ENCODE measurements around the gene SEM1. TPM values are rescaled to one million over a fixed set of nuclear protein-coding genes. Genes with fewer than 3 reads are reported as not detected.

The SEM1 gene
- total RNA-seq, 1 experiment from 2014 or later = 79.9 TPM

DNA sequence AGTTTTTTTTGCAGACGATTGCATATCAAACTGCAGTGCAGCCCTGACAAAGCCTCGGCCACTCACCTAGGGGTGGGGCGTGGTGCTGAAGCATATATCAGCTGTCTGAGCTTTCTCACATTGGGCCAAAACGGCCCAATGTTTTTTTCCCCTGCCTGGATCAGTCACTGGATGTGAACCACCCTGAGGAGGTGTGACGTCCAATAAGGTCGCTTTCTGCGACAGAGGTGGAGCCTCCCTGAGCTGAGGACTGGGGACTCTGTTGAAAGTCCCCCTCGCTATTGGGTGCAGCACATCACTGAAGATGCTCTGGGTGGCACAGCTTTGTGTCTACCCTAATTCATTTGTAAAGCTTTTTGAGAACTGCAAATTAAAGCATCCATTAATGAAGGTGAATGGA lies 60.9 kb downstream of the SEM1 start:
- Histone ChIP-seq H3T11ph (ENCODE audit: low read length) (no peak overlapping the region), H2BK5ac (ENCODE audit: insufficient read length, low read length) (no peak overlapping the region), H2AK5ac (ENCODE audit: insufficient read length, low read length) (no peak overlapping the region), H4K8ac (replicated peaks; ENCODE audit: insufficient read length, low read depth, low read length) (no peak overlapping the region), H3K18ac (ENCODE audit: insufficient read length, low read depth, low read length) (no peak overlapping the region), H3K14ac (ENCODE audit: insufficient read depth, low read length) (no peak overlapping the region), H3K4me2 (ENCODE audit: insufficient read depth, insufficient read length, low read length) (no peak overlapping the region), H4K91ac (ENCODE audit: insufficient read length, low read depth, low read length) (no peak overlapping the region), H3K27me3 (ENCODE audit: insufficient read depth, low read length) (no peaks in the 10 kb centered on the region), H4K5ac (ENCODE audit: insufficient read length, low read depth, low read length) (no peak overlapping the region), H3K23me2 (ENCODE audit: insufficient read length, low read depth, low read length, poor library complexity, severe bottlenecking) (no peaks in the 10 kb centered on the region), H2BK20ac (ENCODE audit: low read depth, low read length, poor library complexity, severe bottlenecking) (no peak overlapping the region), H2AFZ (ENCODE audit: low read length) (no peak overlapping the region), H3K79me2 (ENCODE audit: insufficient read depth, low read length) (no peaks in the 10 kb centered on the region), H3K79me1 (ENCODE audit: insufficient read depth, low read depth, low read length, poor library complexity, severe bottlenecking) (no peaks in the 10 kb centered on the region), H3K56ac (ENCODE audit: insufficient read length, low read depth, low read length) (no peak overlapping the region), H2BK120ac (ENCODE audit: low read depth, low read length, poor library complexity, severe bottlenecking) (no peak overlapping the region), H3K4ac (ENCODE audit: low read depth, low read length) (no peak overlapping the region), H3K9me3 (ENCODE audit: control insufficient read depth, low read depth, low read length) (no peaks in the 10 kb centered on the region), H4K20me1 (ENCODE audit: control insufficient read depth, insufficient read depth, insufficient read length) (no peaks in the 10 kb centered on the region), H3K23ac (ENCODE audit: insufficient read length, low read depth, low read length) (no peak overlapping the region), H2BK15ac (ENCODE audit: low read depth, low read length) (no peak overlapping the region), H2BK12ac (ENCODE audit: insufficient read length, low read depth, low read length) (no peak overlapping the region), H3K4me1 (ENCODE audit: insufficient read depth, low read length) (no peaks in the 10 kb centered on the region), H3K9ac (ENCODE audit: extremely low read depth, insufficient read length, low read length) (no peak overlapping the region), H3K27ac (ENCODE audit: insufficient read length, low read depth, low read length) (no peak overlapping the region)
- H3K4me1 Mint-ChIP-seq = peaks cover 3% of the 10 kb centered on the region in 2 experiments; a peak in 3 of 4 replicates
- TF ChIP-seq, protein P1, sequence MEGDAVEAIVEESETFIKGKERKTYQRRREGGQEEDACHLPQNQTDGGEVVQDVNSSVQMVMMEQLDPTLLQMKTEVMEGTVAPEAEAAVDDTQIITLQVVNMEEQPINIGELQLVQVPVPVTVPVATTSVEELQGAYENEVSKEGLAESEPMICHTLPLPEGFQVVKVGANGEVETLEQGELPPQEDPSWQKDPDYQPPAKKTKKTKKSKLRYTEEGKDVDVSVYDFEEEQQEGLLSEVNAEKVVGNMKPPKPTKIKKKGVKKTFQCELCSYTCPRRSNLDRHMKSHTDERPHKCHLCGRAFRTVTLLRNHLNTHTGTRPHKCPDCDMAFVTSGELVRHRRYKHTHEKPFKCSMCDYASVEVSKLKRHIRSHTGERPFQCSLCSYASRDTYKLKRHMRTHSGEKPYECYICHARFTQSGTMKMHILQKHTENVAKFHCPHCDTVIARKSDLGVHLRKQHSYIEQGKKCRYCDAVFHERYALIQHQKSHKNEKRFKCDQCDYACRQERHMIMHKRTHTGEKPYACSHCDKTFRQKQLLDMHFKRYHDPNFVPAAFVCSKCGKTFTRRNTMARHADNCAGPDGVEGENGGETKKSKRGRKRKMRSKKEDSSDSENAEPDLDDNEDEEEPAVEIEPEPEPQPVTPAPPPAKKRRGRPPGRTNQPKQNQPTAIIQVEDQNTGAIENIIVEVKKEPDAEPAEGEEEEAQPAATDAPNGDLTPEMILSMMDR (conservative IDR thresholded peaks at IDR 0.05) = no peak
- peaks cover 0 to 1% (median under 1%) of the 10 kb centered on the region in 3 experiments; a peak in 2 of 7 replicates for H3K36me3 Mint-ChIP-seq (ENCODE audit: insufficient read depth in 1 of 3, low read depth in 3 of 3)
- H3K9me3 Mint-ChIP-seq = peaks cover 2 to 6% of the 10 kb centered on the region in 2 experiments; a peak in 4 of 5 replicates
- no CpG with 5 or more reads among the region's 8 CpGs for WGBS (ENCODE audit: extremely low coverage, insufficient read length, low lambda C conversion rate)
- no peak overlapping the region for H3K27ac Mint-ChIP-seq
- peak; percentile 51 for DNase-seq
- no peaks in the 10 kb centered on the region for H3K27me3 Mint-ChIP-seq (ENCODE audit: low read depth)
- H3K4me3 Mint-ChIP-seq = no peak overlapping the region

Data from H9 (cell line).